Measurements from ENCODE around the gene CDHR4. TPM values are rescaled to one million over a fixed set of nuclear protein-coding genes. Genes with fewer than 3 reads are reported as not detected.
A peak's percentile ranks its signal among the peaks of the same experiment; 100 is the strongest.

Gene CDHR4
- total RNA-seq, 2 experiments from 2014 or later: 0.32 TPM; not detected in 1

DNA sequence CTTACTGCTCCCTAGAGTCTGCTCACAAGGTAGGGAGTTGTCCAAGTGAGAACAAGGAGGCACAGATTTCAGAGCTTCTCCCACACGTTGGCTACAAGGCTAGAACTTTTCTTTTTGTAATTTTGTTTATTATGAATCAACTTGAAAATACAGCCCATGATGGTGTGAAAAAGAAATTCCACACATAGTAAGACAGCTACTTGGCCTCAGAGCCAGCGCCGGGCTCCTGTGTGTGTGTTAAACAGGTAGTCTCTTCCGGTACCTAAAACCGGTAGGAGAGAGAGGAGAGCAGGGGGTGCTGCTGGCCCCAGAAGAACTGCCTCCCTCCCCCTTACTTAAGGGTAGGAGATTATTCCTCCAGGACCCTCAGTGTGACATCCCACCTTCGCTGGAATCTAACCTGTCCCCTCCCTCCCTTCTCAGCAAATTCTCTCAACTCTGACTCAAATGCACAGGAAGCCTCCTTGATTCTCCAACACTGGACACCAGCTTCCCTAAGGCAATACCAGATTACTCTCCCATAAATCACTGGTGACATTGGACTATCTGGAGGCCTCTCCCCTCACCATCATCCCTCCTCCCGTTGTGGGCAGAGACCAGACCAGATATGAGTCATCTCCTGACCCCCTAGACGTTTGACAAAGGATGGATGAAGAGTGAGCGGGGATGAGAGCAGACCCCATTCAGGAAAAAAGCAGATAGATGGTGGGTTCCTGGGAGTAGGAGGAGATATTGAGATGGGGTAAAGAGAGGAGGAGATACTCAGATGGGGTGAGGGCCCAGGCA lies 8.9 kb downstream of the CDHR4 start:
- no peak for TF ChIP-seq EZH2phosphoT487 (IDR thresholded peaks at IDR 0.05; ENCODE audit: borderline replicate concordance, low read depth, low read length)
- TF ChIP-seq, protein P1, sequence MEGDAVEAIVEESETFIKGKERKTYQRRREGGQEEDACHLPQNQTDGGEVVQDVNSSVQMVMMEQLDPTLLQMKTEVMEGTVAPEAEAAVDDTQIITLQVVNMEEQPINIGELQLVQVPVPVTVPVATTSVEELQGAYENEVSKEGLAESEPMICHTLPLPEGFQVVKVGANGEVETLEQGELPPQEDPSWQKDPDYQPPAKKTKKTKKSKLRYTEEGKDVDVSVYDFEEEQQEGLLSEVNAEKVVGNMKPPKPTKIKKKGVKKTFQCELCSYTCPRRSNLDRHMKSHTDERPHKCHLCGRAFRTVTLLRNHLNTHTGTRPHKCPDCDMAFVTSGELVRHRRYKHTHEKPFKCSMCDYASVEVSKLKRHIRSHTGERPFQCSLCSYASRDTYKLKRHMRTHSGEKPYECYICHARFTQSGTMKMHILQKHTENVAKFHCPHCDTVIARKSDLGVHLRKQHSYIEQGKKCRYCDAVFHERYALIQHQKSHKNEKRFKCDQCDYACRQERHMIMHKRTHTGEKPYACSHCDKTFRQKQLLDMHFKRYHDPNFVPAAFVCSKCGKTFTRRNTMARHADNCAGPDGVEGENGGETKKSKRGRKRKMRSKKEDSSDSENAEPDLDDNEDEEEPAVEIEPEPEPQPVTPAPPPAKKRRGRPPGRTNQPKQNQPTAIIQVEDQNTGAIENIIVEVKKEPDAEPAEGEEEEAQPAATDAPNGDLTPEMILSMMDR (conservative IDR thresholded peaks at IDR 0.05; ENCODE audit: low read length): no peak
- peaks cover 25% of the 10 kb centered on the region for H3K4me1 ChIP-seq (ENCODE audit: insufficient read depth, low read length, poor library complexity, severe bottlenecking)
- no peak for DNase-seq (ENCODE audit: low spot score)
- intact Hi-C loops (cut with micrococcal nuclease; ENCODE audit: unreplicated experiment): no loop called here
- H3K79me2 ChIP-seq (ENCODE audit: insufficient read depth, low read depth, low read length): peaks cover 4% of the 10 kb centered on the region; the same call in 1 of the 2 replicates
- ChIA-PET POLR2A (no interaction called here), CTCF (ENCODE audit: unreplicated experiment) (interaction anchor here (0.6 kb wide), 1 partner anchor 12 kb away, joined by 3 read pairs; no protein-coding TSS in a partner anchor)
- peak overlapping the region; percentile 87; the same call in 1 of the 2 replicates for H2AFZ ChIP-seq (ENCODE audit: low read length)
- H3K4me3 ChIP-seq (ENCODE audit: low read depth, low read length, poor library complexity, severe bottlenecking): no peak overlapping the region
- peak overlapping the region; percentile 18 for H3K27ac ChIP-seq (ENCODE audit: low read depth, low read length, poor library complexity, severe bottlenecking)
- BruUV-seq (replicated peaks): no TSS peak
- H3K36me3 ChIP-seq (ENCODE audit: insufficient read depth, low read length): no peaks in the 10 kb centered on the region
- H4K20me1 ChIP-seq (ENCODE audit: insufficient read depth, low read length): no peaks in the 10 kb centered on the region
- no peaks in the 10 kb centered on the region for H3K9me2 ChIP-seq (ENCODE audit: insufficient read depth, low read length)
- H3K4me2 ChIP-seq (ENCODE audit: low read length): peak overlapping the region; percentile 61; the same call in 1 of the 2 replicates
- no peaks in the 10 kb centered on the region for H3K9me3 ChIP-seq (ENCODE audit: low read length)

DNA sequence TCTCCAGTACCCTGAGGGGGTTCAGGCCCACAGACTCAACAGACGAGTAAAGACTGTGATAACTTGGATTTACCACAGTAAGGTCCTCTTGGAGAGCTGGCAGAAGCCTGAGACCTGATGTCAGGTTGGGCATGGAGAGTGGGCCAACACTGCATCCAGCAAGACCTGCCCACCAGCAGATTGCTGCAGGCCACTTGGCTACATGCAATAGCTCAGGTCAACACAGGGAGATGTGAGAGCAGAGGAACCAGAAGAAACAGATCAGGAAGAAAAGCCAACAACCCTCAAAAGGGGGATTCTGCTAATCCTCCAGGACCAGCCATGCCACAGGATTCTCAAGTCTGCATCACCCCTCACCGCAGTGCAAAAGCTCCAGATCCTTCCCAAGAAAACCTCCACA lies 11.6 kb downstream of the CDHR4 start:
- H3K9me2 ChIP-seq (ENCODE audit: insufficient read depth, low read length): no peaks in the 10 kb centered on the region
- TF ChIP-seq, protein P1 (conservative IDR thresholded peaks at IDR 0.05; ENCODE audit: low read length): no peak
- TF ChIP-seq EZH2phosphoT487 (IDR thresholded peaks at IDR 0.05; ENCODE audit: borderline replicate concordance, low read depth, low read length): no peak
- peaks cover 18% of the 10 kb centered on the region; the same call in 1 of the 2 replicates for H3K79me2 ChIP-seq (ENCODE audit: insufficient read depth, low read depth, low read length)
- peaks cover 32% of the 10 kb centered on the region for H3K4me1 ChIP-seq (ENCODE audit: insufficient read depth, low read length, poor library complexity, severe bottlenecking)
- H3K36me3 ChIP-seq (ENCODE audit: insufficient read depth, low read length): peaks cover 14% of the 10 kb centered on the region; the same call in 1 of the 2 replicates
- BruUV-seq (replicated peaks): no TSS peak
- H3K9me3 ChIP-seq (ENCODE audit: low read length): no peaks in the 10 kb centered on the region
- ChIA-PET POLR2A (interaction anchor here (1.0 to 1.1 kb wide), 2 partner anchors 15 to 17 kb away, joined by 3 to 6 read pairs; no protein-coding TSS in a partner anchor), CTCF (ENCODE audit: unreplicated experiment) (interaction anchor here (0.9 kb wide), 1 partner anchor 18 kb away, joined by 5 read pairs; no protein-coding TSS in a partner anchor)
- H2AFZ ChIP-seq (ENCODE audit: low read length): no peak overlapping the region
- DNase-seq (ENCODE audit: low spot score): no peak
- no peak overlapping the region for H3K4me2 ChIP-seq (ENCODE audit: low read length)
- H3K27ac ChIP-seq (ENCODE audit: low read depth, low read length, poor library complexity, severe bottlenecking): no peak overlapping the region
- H4K20me1 ChIP-seq (ENCODE audit: insufficient read depth, low read length): no peaks in the 10 kb centered on the region
- intact Hi-C loops (cut with micrococcal nuclease; ENCODE audit: unreplicated experiment): no loop called here
- H3K4me3 ChIP-seq (ENCODE audit: low read depth, low read length, poor library complexity, severe bottlenecking): no peak overlapping the region

All from OCI-LY7 (cell line).